Subcutaneous adipose tissue (tissue), 4 donors: ENCODE measurements around the gene DIP2C. TPM values are rescaled to one million over a fixed set of nuclear protein-coding genes. Genes with fewer than 3 reads are reported as not detected.

Experiments
- total RNA-seq, 4 donors: library from RNA; depleted of rRNA; stranded (reverse); fragments of >200 nt; gene quantifications; one replicate each; pipeline ENCODE4 v1.1.0, GENCODE V29; 2016
- TF ChIP-seq, protein P1 (sequence below): fragments of 450-650 bp; IDR thresholded peaks from one replicate; pipeline ENCODE4 v1.5.1; 2016; ENCODE audit warnings: low read depth, mild to moderate bottlenecking, control low read depth, antibody characterized with exemption, moderate library complexity

Gene DIP2C
- total RNA-seq, 4 donors from 2014 or later: 32.1 to 64.0 (median 40.5) TPM

DNA sequence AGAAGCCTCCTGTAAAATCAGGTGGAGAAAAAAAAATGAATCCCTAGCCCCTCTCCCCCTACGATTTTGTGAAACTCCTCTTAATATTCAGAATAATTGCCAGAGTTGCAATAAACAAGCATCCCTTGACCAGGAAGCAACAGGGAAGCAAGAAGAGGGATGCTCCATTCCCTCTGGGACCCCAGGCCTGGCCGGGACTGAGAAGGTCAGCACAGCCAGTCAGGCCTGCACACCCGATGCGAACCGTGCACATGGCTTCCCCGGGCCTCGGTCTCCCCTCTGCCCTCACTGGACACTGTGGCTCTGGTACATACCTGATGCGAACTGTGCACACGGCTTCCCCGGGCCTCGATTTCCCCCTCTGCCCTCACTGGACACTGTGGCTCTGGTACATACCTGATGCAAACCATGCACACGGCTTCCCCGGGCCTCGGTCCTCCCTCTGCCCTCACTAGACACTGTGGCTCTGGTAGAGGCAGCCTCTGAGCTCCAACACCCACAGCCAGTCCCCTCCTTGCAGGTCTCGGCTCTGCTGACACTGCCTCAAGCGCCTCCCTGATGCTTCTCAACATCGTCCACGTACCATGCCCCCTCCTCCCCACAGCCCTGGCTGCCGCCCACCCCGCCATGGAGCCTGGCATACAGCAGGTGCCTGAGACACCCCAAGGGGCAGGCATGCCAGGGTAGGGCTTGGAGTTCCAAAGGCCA is 138.6 kb downstream of the DIP2C start:
- TF ChIP-seq, protein P1, sequence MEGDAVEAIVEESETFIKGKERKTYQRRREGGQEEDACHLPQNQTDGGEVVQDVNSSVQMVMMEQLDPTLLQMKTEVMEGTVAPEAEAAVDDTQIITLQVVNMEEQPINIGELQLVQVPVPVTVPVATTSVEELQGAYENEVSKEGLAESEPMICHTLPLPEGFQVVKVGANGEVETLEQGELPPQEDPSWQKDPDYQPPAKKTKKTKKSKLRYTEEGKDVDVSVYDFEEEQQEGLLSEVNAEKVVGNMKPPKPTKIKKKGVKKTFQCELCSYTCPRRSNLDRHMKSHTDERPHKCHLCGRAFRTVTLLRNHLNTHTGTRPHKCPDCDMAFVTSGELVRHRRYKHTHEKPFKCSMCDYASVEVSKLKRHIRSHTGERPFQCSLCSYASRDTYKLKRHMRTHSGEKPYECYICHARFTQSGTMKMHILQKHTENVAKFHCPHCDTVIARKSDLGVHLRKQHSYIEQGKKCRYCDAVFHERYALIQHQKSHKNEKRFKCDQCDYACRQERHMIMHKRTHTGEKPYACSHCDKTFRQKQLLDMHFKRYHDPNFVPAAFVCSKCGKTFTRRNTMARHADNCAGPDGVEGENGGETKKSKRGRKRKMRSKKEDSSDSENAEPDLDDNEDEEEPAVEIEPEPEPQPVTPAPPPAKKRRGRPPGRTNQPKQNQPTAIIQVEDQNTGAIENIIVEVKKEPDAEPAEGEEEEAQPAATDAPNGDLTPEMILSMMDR: no peak

DNA sequence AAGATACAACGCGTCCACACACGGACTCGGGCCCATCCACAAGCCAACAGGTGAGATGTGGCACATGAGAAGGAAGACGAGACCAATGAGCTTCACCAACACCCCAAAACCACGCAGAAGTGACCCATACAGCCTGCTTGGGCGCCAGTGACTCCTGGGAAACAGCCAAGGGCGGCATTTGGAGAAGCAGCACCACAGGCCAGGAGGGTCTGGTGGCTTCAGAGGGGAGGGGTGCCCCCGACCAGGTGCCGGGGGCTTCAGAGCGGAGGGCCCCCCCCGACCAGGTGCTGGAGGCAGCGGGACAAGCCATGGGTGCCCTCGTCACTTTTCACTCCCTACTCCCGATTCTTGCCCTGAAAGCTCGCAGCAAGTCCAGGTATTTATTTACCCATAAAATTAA is 140.1 kb downstream of the DIP2C start:
- TF ChIP-seq, protein P1: no peak

DNA sequence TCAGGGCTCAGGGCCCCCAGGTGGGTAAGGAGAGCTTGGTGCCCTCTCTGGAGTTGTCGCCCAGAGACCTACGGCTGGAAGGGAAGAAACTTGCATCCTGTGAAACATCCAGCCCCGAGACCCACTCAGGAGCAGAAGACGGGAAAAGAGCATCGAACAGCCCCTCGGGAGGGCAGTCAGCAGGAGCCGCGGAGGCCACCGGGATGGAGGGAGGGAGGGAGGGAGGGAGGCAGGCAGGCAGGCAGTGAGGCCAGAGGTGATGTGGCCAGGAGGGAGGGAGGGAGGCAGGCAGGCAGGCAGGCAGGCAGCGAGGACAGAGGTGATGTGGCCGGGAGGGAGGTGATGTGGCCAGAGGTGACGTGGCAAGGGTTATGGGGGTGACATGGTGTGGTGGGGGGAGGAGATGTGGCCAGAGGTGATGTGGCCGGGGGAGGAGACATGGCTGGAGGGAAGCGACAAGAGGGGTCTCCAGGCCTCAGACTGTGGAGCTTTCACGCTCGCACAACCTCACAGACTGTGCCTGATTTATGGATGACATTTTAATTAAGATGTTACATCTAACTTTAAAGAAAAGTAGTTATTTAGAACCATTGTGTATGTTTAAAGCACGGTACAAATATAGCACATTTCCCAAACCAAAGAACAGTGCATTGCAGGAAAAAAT is 141.1 kb downstream of the DIP2C start:
- TF ChIP-seq, protein P1: no peak

DNA sequence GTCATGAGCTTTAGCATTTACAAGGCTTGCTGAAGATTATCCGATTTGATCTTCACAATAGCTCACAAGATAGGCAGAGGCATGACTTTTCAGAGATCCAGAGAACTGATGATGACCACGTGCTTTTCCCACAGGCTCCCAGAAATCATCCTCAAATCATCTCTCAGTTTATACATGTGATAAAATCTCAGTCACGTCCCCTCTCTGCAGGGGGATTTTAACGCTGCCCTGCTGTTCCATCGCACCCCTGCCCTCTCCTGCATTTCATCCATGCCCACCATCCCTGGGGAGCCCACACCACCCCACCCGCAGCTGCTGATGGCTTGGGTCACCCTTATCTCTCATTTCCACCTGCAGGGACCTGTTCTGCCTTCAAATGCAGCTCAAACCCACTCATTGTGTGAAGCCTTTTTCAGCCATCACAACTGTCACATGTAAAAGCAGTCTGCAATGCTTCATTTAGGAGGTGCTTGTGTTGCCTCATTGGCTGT is 141.8 kb downstream of the DIP2C start:
- TF ChIP-seq, protein P1: no peak

DNA sequence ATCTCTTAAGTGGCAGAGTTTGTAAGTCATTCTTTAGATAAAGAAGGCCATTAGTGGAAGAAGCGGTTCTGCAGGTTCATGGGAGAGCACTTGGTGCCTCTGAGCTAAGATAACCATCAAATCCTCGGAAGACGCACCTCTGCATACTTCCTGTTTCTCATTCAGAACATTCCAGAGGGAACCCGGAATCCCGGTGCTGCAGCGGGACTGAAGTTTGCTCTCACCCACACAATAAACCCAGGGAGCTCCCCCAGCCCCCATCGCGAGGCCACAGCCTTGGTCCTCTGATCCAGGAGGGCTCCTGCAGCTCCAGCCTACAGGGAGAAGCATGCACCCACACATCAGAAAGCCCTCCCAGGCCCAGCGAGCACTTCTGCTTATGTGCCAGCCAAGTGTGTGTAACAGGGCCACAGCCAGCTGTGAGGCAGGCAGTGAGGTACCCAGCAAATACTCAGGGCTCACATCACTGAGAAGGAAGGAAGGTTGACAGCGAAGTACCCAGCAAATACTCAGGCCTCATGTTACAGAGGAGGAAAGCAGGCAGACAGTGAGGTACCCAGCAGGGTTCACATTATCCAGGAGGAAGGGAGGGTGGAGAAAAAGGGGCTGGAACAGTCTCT is 142.4 kb downstream of the DIP2C start:
- TF ChIP-seq, protein P1: no peak

DNA sequence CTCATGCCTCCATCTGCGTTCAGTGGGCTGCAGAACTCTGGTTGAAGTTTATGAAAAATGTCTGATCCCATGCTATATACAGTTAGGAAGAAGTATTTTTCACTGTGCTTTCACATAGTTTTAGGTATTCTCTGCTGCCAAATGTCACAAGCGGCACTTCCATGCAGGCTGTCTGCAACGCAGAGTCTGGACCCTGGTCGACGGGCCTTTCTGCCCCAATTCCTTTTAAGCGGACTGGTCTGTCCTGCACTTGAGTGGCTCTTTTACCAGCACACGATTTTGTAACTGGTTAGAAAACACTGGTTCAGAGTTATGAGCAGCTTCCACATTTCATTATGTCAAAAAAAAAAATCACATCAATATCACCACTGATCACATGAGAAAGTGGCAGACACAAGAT is 143.0 kb downstream of the DIP2C start:
- TF ChIP-seq, protein P1: no peak
